Adrenal gland (tissue), 12 donors: ENCODE measurements around the gene SNRK. TPM values are rescaled to one million over a fixed set of nuclear protein-coding genes. Genes with fewer than 3 reads are reported as not detected.
A peak's percentile ranks its signal among the peaks of the same experiment; 100 is the strongest.

Source experiments
- DNase-seq, 7 donors: peaks; one replicate each; pipeline ENCODE4 v3.0.0-alpha.2; 2019 to 2020
- H3K27ac ChIP-seq, 5 donors: fragments of 200-600 bp; sonication (generic) in 4 of 5; 1 replicate in 3 of 5; 2 replicates in 2 of 5; pipeline versions ENCODE4 v1.5.1 to v1.8.0; 2016 to 2020; ENCODE audit warnings: mild to moderate bottlenecking in 1 of 5
- H3K27me3 ChIP-seq: fragments of 200-600 bp; 2 replicates; pipeline ENCODE4 v1.8.0; 2021
- H3K36me3 ChIP-seq, 2 donors: fragments of 200-600 bp; replicated peaks in 1 of 2; 1 replicate in 1 of 2; 2 replicates in 1 of 2; pipeline versions ENCODE4 v1.5.1 to v1.8.0; 2018 to 2022
- H3K4me1 ChIP-seq, 2 donors: fragments of 200-600 bp; replicated peaks in 1 of 2; 1 replicate in 1 of 2; 2 replicates in 1 of 2; pipeline versions ENCODE4 v1.5.1 to v1.8.0; 2018 to 2021
- H3K4me3 ChIP-seq, 4 donors: fragments of 200-600 bp; sonication (generic) in 3 of 4; one replicate each; pipeline ENCODE4 v1.5.1; 2016 to 2018
- H3K9me3 ChIP-seq, 3 donors: fragments of 200-600 bp; sonication (generic) in 1 of 3; replicated peaks in 1 of 3; 1 replicate in 2 of 3; 2 replicates in 1 of 3; pipeline versions ENCODE4 v1.5.1 to v1.8.0; 2016 to 2021
- POLR2A ChIP-seq, 2 donors: fragments of 450-650 bp; IDR thresholded peaks; one replicate each; pipeline ENCODE4 v1.6.1; 2017; ENCODE audit warnings: antibody characterized with exemption in 2 of 2, mild to moderate bottlenecking in 2 of 2, moderate library complexity in 1 of 2
- WGBS, 4 donors: extraction: QIAGEN DNeasy Blood & Tissue Kit in 2 of 4; methylation state at CpG; one replicate each; pipeline versions ENCODE4 v1.1.5 to v1.1.7; 2013 to 2017; 5-methylcytosine and 5-hydroxymethylcytosine counted together
- intact Hi-C, 2 donors: fragments of 100-400 bp; cut with DNase I; formaldehyde crosslinking; loops; one replicate each; pipeline versions ENCODE4 v1.14.1 to v1.15.0; 2022 to 2023
- polyA plus RNA-seq, 3 donors: library from polyadenylated mRNA; stranded (reverse); fragments of 200-250 nt in 2 of 3; fragments of 350-450 nt in 1 of 3; fragmentation: Illumina TruSeq in 1 of 3; extraction: RNeasy Lipid Tissue Mini Kit (QIAGEN cat#74804) in 1 of 3; gene quantifications; one replicate each; pipeline ENCODE4 v1.2.3, GENCODE V29; 2013 to 2014
- total RNA-seq, 9 donors: library from RNA; depleted of rRNA in 4 of 9; stranded (reverse); fragments of >200 nt in 4 of 9; fragments of 120-200 nt in 1 of 9; fragmentation: NEBNext Ultra II Directional in 1 of 9; extraction: Animal tissue kit (Norgen Biotek cat#: 25700) in 1 of 9; gene quantifications; one replicate each; pipeline versions ENCODE4 v1.1.0 to v1.2.4, GENCODE V29; 2013 to 2023
- TF ChIP-seq, protein P1 (sequence below), 6 experiments: fragments of 450-650 bp in 4 of 6; fragments of 200-600 bp in 2 of 6; sonication (generic) in 1 of 6; IDR thresholded peaks; 1 replicate in 5 of 6; 2 replicates in 1 of 6; pipeline versions ENCODE4 v1.5.1 to v1.8.0; 2016 to 2021; ENCODE audit warnings: antibody characterized with exemption in 6 of 6, mild to moderate bottlenecking in 2 of 6, moderate library complexity in 1 of 6
- donor health status: healthy with polysubstance abuse.
- donor health status: Bipolar disorder and iron deficiency.
- donor health status: DM: yes; HTN: yes; CAD: no.
- donor health status: DM: no; HTN: no; CAD: no.
- donor health status: DM: no; HTN: no; CAD: no.
- donor health status: DM: yes; HTN: yes; CAD: no.

Gene SNRK
- total and polyA plus RNA-seq, 12 donors, result 8.1 to 36.4 (median 23.0) TPM

DNA sequence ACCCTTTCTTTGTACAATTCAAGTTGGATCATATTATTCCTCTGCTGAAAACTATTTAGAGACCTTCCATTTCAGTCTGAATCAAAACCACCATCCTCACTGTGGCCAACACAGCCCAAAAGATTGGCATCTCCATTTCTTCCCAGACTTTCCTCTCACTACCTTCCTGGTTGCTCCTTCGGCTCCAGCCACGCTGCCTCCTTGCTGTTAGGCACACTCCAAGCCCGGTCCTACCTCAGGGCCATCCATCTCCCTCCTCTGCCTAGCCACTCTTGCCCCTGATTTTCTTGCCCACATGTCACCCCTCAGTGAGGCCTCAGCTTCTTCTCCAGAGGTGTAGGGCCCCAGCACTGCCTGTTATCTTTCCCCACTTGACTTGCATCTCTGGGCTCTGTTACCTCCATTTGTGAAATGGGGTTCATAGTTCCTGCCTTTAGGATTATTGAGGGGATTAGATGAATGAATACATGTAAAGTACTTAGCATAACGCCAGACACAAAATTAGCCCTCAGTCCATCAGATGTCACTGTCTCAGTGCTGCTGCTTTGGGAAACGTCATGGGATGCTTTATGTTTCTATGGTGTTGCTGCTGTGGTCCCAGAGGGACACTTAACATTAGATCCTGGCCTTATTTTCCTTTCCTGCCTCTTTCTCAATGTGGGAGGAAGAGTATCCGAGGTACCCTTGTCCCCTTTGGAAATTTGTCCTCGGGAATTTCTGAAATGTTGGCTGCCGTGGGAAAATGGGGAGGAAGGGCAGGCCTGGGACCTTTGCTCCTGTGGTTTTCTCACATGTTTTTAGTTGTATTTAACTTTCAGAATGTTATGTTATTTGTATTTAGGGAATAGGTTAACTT, 31.3 kb downstream of the SNRK start:
- H3K27me3 ChIP-seq, result no peaks in the 10 kb centered on the region
- H3K27ac ChIP-seq, result peak overlapping the region in 2 of 5 donors; percentile 13 to 58
- 73 to 84% (median 75%) methylated on average over 8 of the region's 8 CpGs for WGBS, 4 donors

DNA sequence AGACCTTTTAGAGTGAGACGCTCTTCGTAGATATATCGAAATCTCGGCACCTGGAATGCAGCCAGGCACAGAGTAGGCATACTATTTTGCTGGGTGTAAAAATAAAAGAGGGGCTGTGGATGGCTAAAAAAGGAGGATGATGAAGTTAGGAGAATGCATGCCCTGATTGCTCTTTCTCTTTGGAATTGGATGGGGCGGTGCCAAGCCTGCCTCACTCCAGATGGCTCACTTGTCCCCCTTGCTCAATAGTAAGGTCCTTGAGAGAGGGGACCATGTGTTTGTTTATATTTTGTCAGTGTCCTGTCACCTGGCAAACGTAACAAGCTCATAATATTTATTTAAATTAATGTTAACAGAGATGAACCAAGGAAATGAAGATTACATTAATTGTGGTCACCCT, 33.0 kb downstream of the SNRK start:
- WGBS, 4 donors, result 85 to 87% (median 85%) methylated on average over 6 of the region's 6 CpGs
- no peaks in the 10 kb centered on the region for H3K9me3 ChIP-seq
- H3K36me3 ChIP-seq, result no peaks in the 10 kb centered on the region
- DNase-seq, result peak in 3 of 7 donors; percentile 26 to 54 (median 28)
- no peak overlapping the region for H3K4me3 ChIP-seq
- H3K27me3 ChIP-seq, result no peaks in the 10 kb centered on the region
- H3K4me1 ChIP-seq, result peaks cover 0 to 33% of the 10 kb centered on the region in 2 donors
- intact Hi-C loops, result no loop called here
- TF ChIP-seq POLR2A (IDR thresholded peaks at IDR 0.05), result no peak
- TF ChIP-seq, protein P1, sequence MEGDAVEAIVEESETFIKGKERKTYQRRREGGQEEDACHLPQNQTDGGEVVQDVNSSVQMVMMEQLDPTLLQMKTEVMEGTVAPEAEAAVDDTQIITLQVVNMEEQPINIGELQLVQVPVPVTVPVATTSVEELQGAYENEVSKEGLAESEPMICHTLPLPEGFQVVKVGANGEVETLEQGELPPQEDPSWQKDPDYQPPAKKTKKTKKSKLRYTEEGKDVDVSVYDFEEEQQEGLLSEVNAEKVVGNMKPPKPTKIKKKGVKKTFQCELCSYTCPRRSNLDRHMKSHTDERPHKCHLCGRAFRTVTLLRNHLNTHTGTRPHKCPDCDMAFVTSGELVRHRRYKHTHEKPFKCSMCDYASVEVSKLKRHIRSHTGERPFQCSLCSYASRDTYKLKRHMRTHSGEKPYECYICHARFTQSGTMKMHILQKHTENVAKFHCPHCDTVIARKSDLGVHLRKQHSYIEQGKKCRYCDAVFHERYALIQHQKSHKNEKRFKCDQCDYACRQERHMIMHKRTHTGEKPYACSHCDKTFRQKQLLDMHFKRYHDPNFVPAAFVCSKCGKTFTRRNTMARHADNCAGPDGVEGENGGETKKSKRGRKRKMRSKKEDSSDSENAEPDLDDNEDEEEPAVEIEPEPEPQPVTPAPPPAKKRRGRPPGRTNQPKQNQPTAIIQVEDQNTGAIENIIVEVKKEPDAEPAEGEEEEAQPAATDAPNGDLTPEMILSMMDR (IDR thresholded peaks at IDR 0.05), result no peak
- H3K27ac ChIP-seq, result no peak overlapping the region

More for the DNA sequence above, 31.3 kb downstream of the SNRK start:
- TF ChIP-seq, protein P1 (IDR thresholded peaks at IDR 0.05), result no peak
- no peak for TF ChIP-seq POLR2A (IDR thresholded peaks at IDR 0.05)
- no peaks in the 10 kb centered on the region for H3K9me3 ChIP-seq
- intact Hi-C loops, result no loop called here
- H3K4me3 ChIP-seq, result no peak overlapping the region
- no peak for DNase-seq
- H3K36me3 ChIP-seq, result no peaks in the 10 kb centered on the region
- peaks cover 0 to 32% of the 10 kb centered on the region in 2 donors for H3K4me1 ChIP-seq

DNA sequence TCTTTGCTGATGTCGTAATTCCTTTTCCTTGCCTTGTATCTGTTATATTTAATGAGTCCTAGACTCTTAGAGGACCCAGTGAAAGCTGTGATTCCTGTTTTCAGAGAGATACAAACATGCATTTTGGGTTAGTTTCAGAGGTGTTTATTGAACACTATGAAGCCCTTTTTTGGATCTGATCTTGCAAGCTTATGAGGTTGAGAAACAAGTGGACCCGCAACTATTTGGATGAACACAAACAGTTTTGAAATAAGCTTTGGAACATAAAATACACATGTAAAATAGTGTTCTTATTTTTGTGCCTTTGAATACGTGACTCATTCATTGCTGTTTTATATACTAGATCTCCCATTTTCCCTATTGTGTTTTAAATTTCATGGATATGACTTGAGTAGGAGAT, 33.5 kb downstream of the SNRK start:
- no peaks in the 10 kb centered on the region for H3K9me3 ChIP-seq
- 87 to 91% (median 89%) methylated on average over 3 of the region's 3 CpGs for WGBS, 4 donors
- peaks cover 0 to 37% of the 10 kb centered on the region in 2 donors for H3K4me1 ChIP-seq
- H3K36me3 ChIP-seq, result no peaks in the 10 kb centered on the region
- no peak overlapping the region for H3K4me3 ChIP-seq
- no peaks in the 10 kb centered on the region for H3K27me3 ChIP-seq
- intact Hi-C loops, result no loop called here
- no peak overlapping the region for H3K27ac ChIP-seq
- TF ChIP-seq, protein P1 (IDR thresholded peaks at IDR 0.05), result no peak
- no peak for TF ChIP-seq POLR2A (IDR thresholded peaks at IDR 0.05)
- no peak for DNase-seq

DNA sequence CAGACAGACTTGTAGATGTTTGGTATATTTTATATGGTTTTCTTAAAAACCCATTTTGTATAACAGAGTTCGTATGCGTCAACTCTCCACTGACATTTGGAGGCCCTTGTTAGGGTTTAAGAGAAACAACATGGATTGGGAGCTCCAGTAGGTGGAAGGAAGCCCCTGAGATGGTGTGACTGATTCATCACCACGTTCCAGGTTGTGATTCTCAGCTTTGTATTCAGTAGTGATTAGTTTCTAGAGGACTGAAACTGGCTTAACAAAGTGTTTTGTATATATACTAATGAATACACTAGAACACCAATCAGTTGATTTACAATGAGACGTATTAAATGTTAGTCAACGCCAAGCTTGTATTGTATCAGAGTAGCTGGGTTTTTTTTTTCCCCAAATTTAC, 33.9 kb downstream of the SNRK start:
- no peaks in the 10 kb centered on the region for H3K9me3 ChIP-seq
- WGBS, 4 donors, result 93 to 97% (median 96%) methylated on average over 5 of the region's 5 CpGs
- peaks cover under 1 to 40% of the 10 kb centered on the region in 2 donors for H3K4me1 ChIP-seq

More for the DNA sequence above, 33.9 kb downstream of the SNRK start:
- DNase-seq, result no peak
- Histone ChIP-seq H3K27ac (no peak overlapping the region), H3K4me3 (no peak overlapping the region), H3K27me3 (no peaks in the 10 kb centered on the region), H3K36me3 (no peaks in the 10 kb centered on the region)
- intact Hi-C loops, result no loop called here
- TF ChIP-seq, protein P1 (IDR thresholded peaks at IDR 0.05), result no peak
- TF ChIP-seq POLR2A (IDR thresholded peaks at IDR 0.05), result no peak
